Activated CD4-positive, alpha-beta memory T cell treated with anti-CD3 and anti-CD28 coated beads, Interleukin-2, amount 10 ng/mL, durations not matched to agents 7 days and 5 days (primary cell): Measurements from ENCODE around the gene TSPO. TPM values are rescaled to one million over a fixed set of nuclear protein-coding genes. Genes with fewer than 3 reads are reported as not detected.

Experiments used
- CTCF ChIA-PET: fragments of 350-600 bp; sonication (Branson Sonifier 250); formaldehyde crosslinking; loops from one replicate; lab custom pipeline; 2021; ENCODE audit warnings: antibody characterized with exemption, inconsistent platforms; lab: Charles Lee
- POLR2A ChIA-PET: fragments of 350-600 bp; sonication (Branson Sonifier 250); formaldehyde crosslinking; loops from one replicate; lab custom pipeline; 2021; ENCODE audit warnings: antibody characterized with exemption; lab: Charles Lee
- DNase-seq: peaks from one replicate; pipeline ENCODE4 v3.0.0-alpha.2; 2020
- H3K27ac Mint-ChIP-seq: one replicate; pipeline ENCODE4 v1.8.0; 2021; ENCODE audit warnings: mild to moderate bottlenecking, mixed read lengths
- H3K27me3 Mint-ChIP-seq: one replicate; pipeline ENCODE4 v1.8.0; 2021; ENCODE audit warnings: mixed read lengths
- H3K36me3 Mint-ChIP-seq: one replicate; pipeline ENCODE4 v1.8.0; 2021; ENCODE audit warnings: low read depth, mixed read lengths
- H3K4me1 Mint-ChIP-seq: one replicate; pipeline ENCODE4 v1.8.0; 2021; ENCODE audit warnings: mixed read lengths
- H3K4me3 Mint-ChIP-seq: one replicate; pipeline ENCODE4 v1.8.0; 2021; ENCODE audit warnings: mild to moderate bottlenecking, mixed read lengths
- H3K9me3 Mint-ChIP-seq: one replicate; pipeline ENCODE4 v1.8.0; 2021; ENCODE audit warnings: mixed read lengths
- total RNA-seq, 2 experiments: library from RNA; stranded (reverse); gene quantifications; one replicate each; pipeline ENCODE4 v1.2.3, GENCODE V29; 2021

TSPO gene
- total RNA-seq, 2 experiments from 2014 or later = 133 TPM

- Mint-ChIP-seq H3K27me3 (no peaks in the 10 kb centered on the region), H3K4me3 (no peak overlapping the region), H3K27ac (no peak overlapping the region), H3K36me3 (peaks cover 43% of the 10 kb centered on the region), H3K9me3 (no peaks in the 10 kb centered on the region), H3K4me1 (peaks cover 1% of the 10 kb centered on the region)
- CTCF ChIA-PET = no interaction called here
- DNase-seq = no peak
- POLR2A ChIA-PET = no interaction called here
Measured at GRCh38 chr22:43177479-43177878, 26.1 kb downstream of the TSPO start.

GRCh38 chr22:43179146-43179910 lies 28.0 kb downstream of the TSPO start:
- DNase-seq = no peak
- Mint-ChIP-seq H3K36me3 (peaks cover 35% of the 10 kb centered on the region), H3K27me3 (no peaks in the 10 kb centered on the region), H3K4me3 (no peak overlapping the region), H3K27ac (no peak overlapping the region), H3K4me1 (peaks cover 11% of the 10 kb centered on the region), H3K9me3 (no peaks in the 10 kb centered on the region)
- ChIA-PET CTCF (interaction anchor here (1.0 kb wide), 1 partner anchor 8 kb away, joined by 4 read pairs; no protein-coding TSS in a partner anchor), POLR2A (interaction anchor here (1.2 kb wide), 1 partner anchor 564 kb away, joined by 3 read pairs; no protein-coding TSS in a partner anchor)

- H3K9me3 Mint-ChIP-seq = no peaks in the 10 kb centered on the region
- no peaks in the 10 kb centered on the region for H3K27me3 Mint-ChIP-seq
- CTCF ChIA-PET = no interaction called here
- H3K4me3 Mint-ChIP-seq = no peak overlapping the region
- no peak overlapping the region for H3K27ac Mint-ChIP-seq
- no peak for DNase-seq
- peaks cover 35% of the 10 kb centered on the region for H3K36me3 Mint-ChIP-seq
- POLR2A ChIA-PET = interaction anchor here (1.1 to 1.2 kb wide), 2 partner anchors 25 to 564 kb away, joined by 3 read pairs; no protein-coding TSS in a partner anchor
- peaks cover 16% of the 10 kb centered on the region for H3K4me1 Mint-ChIP-seq
Measured at GRCh38 chr22:43179911-43180195, 28.5 kb downstream of the TSPO start.

GRCh38 chr22:43180670-43181069 lies 29.3 kb downstream of the TSPO start:
- Mint-ChIP-seq H3K27ac (no peak overlapping the region), H3K4me1 (peaks cover 22% of the 10 kb centered on the region), H3K4me3 (no peak overlapping the region), H3K36me3 (peaks cover 35% of the 10 kb centered on the region), H3K27me3 (no peaks in the 10 kb centered on the region), H3K9me3 (no peaks in the 10 kb centered on the region)
- ChIA-PET POLR2A (interaction anchor here (0.8 to 1.4 kb wide), 3 partner anchors 10 to 37 kb away, joined by 3 to 4 read pairs (median 3); partner anchors contain the start of gene MCAT), CTCF (interaction anchor here (0.5 kb wide), 1 partner anchor 45 kb away, joined by 3 read pairs; no protein-coding TSS in a partner anchor)
- no peak for DNase-seq

- Mint-ChIP-seq H3K36me3 (peaks cover 31% of the 10 kb centered on the region), H3K27me3 (no peaks in the 10 kb centered on the region), H3K27ac (no peak overlapping the region), H3K9me3 (no peaks in the 10 kb centered on the region), H3K4me1 (peaks cover 25% of the 10 kb centered on the region), H3K4me3 (no peak overlapping the region)
- CTCF ChIA-PET = no interaction called here
- DNase-seq = no peak
- POLR2A ChIA-PET = interaction anchor here (1.4 kb wide), 1 partner anchor 38 kb away, joined by 3 read pairs; the partner anchor contains the start of gene MCAT
Measured at GRCh38 chr22:43181321-43182076, 30.1 kb downstream of the TSPO start.

- POLR2A ChIA-PET = no interaction called here
- Mint-ChIP-seq H3K4me3 (no peak overlapping the region), H3K27me3 (no peaks in the 10 kb centered on the region), H3K36me3 (peaks cover 31% of the 10 kb centered on the region), H3K4me1 (peaks cover 25% of the 10 kb centered on the region), H3K27ac (no peak overlapping the region), H3K9me3 (no peaks in the 10 kb centered on the region)
- CTCF ChIA-PET = no interaction called here
- DNase-seq = no peak
Measured at GRCh38 chr22:43182118-43182517, 30.8 kb downstream of the TSPO start.

- H3K9me3 Mint-ChIP-seq = no peaks in the 10 kb centered on the region
- no peaks in the 10 kb centered on the region for H3K27me3 Mint-ChIP-seq
- H3K4me1 Mint-ChIP-seq = peaks cover 26% of the 10 kb centered on the region
- no peak overlapping the region for H3K27ac Mint-ChIP-seq
- POLR2A ChIA-PET = no interaction called here
- CTCF ChIA-PET = no interaction called here
- no peak for DNase-seq
- H3K4me3 Mint-ChIP-seq = no peak overlapping the region
- peaks cover 28% of the 10 kb centered on the region for H3K36me3 Mint-ChIP-seq
Measured at GRCh38 chr22:43182726-43183125, 31.4 kb downstream of the TSPO start.

GRCh38 chr22:43183496-43184277 lies 32.3 kb downstream of the TSPO start:
- CTCF ChIA-PET = no interaction called here
- no peak overlapping the region for H3K4me3 Mint-ChIP-seq
- H3K36me3 Mint-ChIP-seq = peaks cover 24% of the 10 kb centered on the region
- H3K9me3 Mint-ChIP-seq = no peaks in the 10 kb centered on the region
- POLR2A ChIA-PET = interaction anchor here (4.5 kb wide), 1 partner anchor 40 kb away, joined by 29 read pairs; the partner anchor contains the start of gene MCAT
- H3K27me3 Mint-ChIP-seq = no peaks in the 10 kb centered on the region
- DNase-seq = no peak
- H3K27ac Mint-ChIP-seq = peak overlapping the region; percentile 5
- H3K4me1 Mint-ChIP-seq = peaks cover 31% of the 10 kb centered on the region

- Mint-ChIP-seq H3K4me3 (peak overlapping the region; percentile 76), H3K9me3 (no peaks in the 10 kb centered on the region), H3K27ac (peak overlapping the region; percentile 58), H3K4me1 (peaks cover 37% of the 10 kb centered on the region), H3K36me3 (peaks cover 12% of the 10 kb centered on the region), H3K27me3 (no peaks in the 10 kb centered on the region)
- no peak for DNase-seq
- ChIA-PET POLR2A (interaction anchor here (0.6 to 4.5 kb wide), 6 partner anchors 16 to 1978 kb away, joined by 3 to 29 read pairs (median 6); partner anchors contain the start of genes MCAT, NUP50 and POLDIP3), CTCF (interaction anchor here (0.5 kb wide), 1 partner anchor 191 kb away, joined by 3 read pairs; no protein-coding TSS in a partner anchor)
Measured at GRCh38 chr22:43185860-43186261, 34.5 kb downstream of the TSPO start.

GRCh38 chr22:43186272-43187170 lies 35.2 kb downstream of the TSPO start, which contains the start of gene TTLL12:
Gene TTLL12, minus strand, starts transcription at chr22:43187134. Its CDS starts 65 bp downstream, at chr22:43187069.
- ChIA-PET CTCF (interaction anchor here (1.0 to 1.9 kb wide), 12 partner anchors 8 to 193 kb away, joined by 3 to 9 read pairs (median 4); partner anchors contain the start of gene MCAT), POLR2A (interaction anchor here (0.6 to 4.5 kb wide), 18 partner anchors 11 to 1977 kb away, joined by 3 to 29 read pairs (median 4); partner anchors contain the start of genes BIK, MCAT, NUP50 and PARVG)

More at GRCh38 chr22:43186272-43187170, 35.2 kb downstream of the TSPO start, which contains the start of gene TTLL12:
- Mint-ChIP-seq H3K4me3 (peak within 1 kb of the TSS; percentile 80), H3K27me3 (peaks cover 2% of the 10 kb centered on the region), H3K36me3 (peaks cover 10% of the 10 kb centered on the region), H3K9me3 (no peaks in the 10 kb centered on the region), H3K4me1 (peaks cover 37% of the 10 kb centered on the region), H3K27ac (peak within 1 kb of the TSS; percentile 92)
- DNase-seq = peak; percentile 62
